ENCODE measurements around the gene LUZP2. TPM values are rescaled to one million over a fixed set of nuclear protein-coding genes. Genes with fewer than 3 reads are reported as not detected.

The LUZP2 gene
- polyA plus RNA-seq, 3 donors = 0.04 to 0.34 TPM; not detected in 1

GRCh38 chr11:24755260-24755839, 258.5 kb downstream of the LUZP2 start:
- WGBS, 3 donors = 74 to 89% (median 87%) methylated on average over 7 of the region's 7 CpGs

GRCh38 chr11:24759742-24760141, 262.9 kb downstream of the LUZP2 start:
- no peak overlapping the region for H3K27ac ChIP-seq (ENCODE audit: low read depth, low read length)
- WGBS, 3 donors = 81 to 86% (median 82%) methylated on average over 3 of the region's 3 CpGs

More at GRCh38 chr11:24755260-24755839, 258.5 kb downstream of the LUZP2 start:
- no peak overlapping the region for H3K27ac ChIP-seq (ENCODE audit: low read depth, low read length)

- H3K27ac ChIP-seq (ENCODE audit: low read depth, low read length) = no peak overlapping the region
Measured at GRCh38 chr11:24760681-24761080, 263.8 kb downstream of the LUZP2 start.

- 44 to 90% (median 84%) methylated on average over 2 of the region's 2 CpGs for WGBS, 3 donors
- no peak overlapping the region for H3K27ac ChIP-seq (ENCODE audit: low read depth, low read length)
Measured at GRCh38 chr11:24762076-24762475, 265.2 kb downstream of the LUZP2 start.

- H3K27ac ChIP-seq (ENCODE audit: low read depth, low read length) = no peak overlapping the region
- WGBS, 3 donors = 62 to 83% (median 78%) methylated on average over 3 of the region's 3 CpGs
Measured at GRCh38 chr11:24767411-24767810, 270.6 kb downstream of the LUZP2 start.

- WGBS, 3 donors = 83 to 86% (median 85%) methylated on average over 3 of the region's 3 CpGs
- no peak overlapping the region for H3K27ac ChIP-seq (ENCODE audit: low read depth, low read length)
Measured at GRCh38 chr11:24773322-24773721, 276.5 kb downstream of the LUZP2 start.

GRCh38 chr11:24779791-24780190, 282.9 kb downstream of the LUZP2 start:
- H3K27ac ChIP-seq (ENCODE audit: low read depth, low read length) = no peak overlapping the region
- WGBS, 3 donors = 37 to 57% (median 44%) methylated on average over 2 of the region's 2 CpGs

GRCh38 chr11:24781288-24781687, 284.4 kb downstream of the LUZP2 start:
- H3K27ac ChIP-seq (ENCODE audit: low read depth, low read length) = no peak overlapping the region

GRCh38 chr11:24793479-24793878, 296.6 kb downstream of the LUZP2 start:
- WGBS, 3 donors = 56 to 81% (median 80%) methylated on average over 2 of the region's 2 CpGs
- H3K27ac ChIP-seq (ENCODE audit: low read depth, low read length) = no peak overlapping the region

- H3K27ac ChIP-seq (ENCODE audit: low read depth, low read length) = no peak overlapping the region
- 92 to 97% (median 93%) methylated on average over 1 of the region's 1 CpG for WGBS, 3 donors
Measured at GRCh38 chr11:24794064-24794463, 297.2 kb downstream of the LUZP2 start.

GRCh38 chr11:24805671-24806070, 308.8 kb downstream of the LUZP2 start:
- 47 to 58% (median 56%) methylated on average over 2 of the region's 2 CpGs for WGBS, 3 donors
- H3K27ac ChIP-seq (ENCODE audit: low read depth, low read length) = no peak overlapping the region

- 64 to 87% (median 75%) methylated on average over 2 of the region's 2 CpGs for WGBS, 3 donors
- no peak overlapping the region for H3K27ac ChIP-seq (ENCODE audit: low read depth, low read length)
Measured at GRCh38 chr11:24808173-24808572, 311.3 kb downstream of the LUZP2 start.

GRCh38 chr11:24819006-24819405, 322.2 kb downstream of the LUZP2 start:
- WGBS, 3 donors = 18 to 29% (median 20%) methylated on average over 4 of the region's 4 CpGs

GRCh38 chr11:24819863-24820434, 323.1 kb downstream of the LUZP2 start:
- no peak overlapping the region for H3K27ac ChIP-seq (ENCODE audit: low read depth, low read length)
- 54 to 74% (median 64%) methylated on average over 4 of the region's 4 CpGs for WGBS, 3 donors

More at GRCh38 chr11:24819006-24819405, 322.2 kb downstream of the LUZP2 start:
- H3K27ac ChIP-seq (ENCODE audit: low read depth, low read length) = no peak overlapping the region

- WGBS, 3 donors = 87 to 100% (median 91%) methylated on average over 1 of the region's 1 CpG
Measured at GRCh38 chr11:24820541-24820940, 323.7 kb downstream of the LUZP2 start.

GRCh38 chr11:24828938-24829605, 332.2 kb downstream of the LUZP2 start:
- H3K27ac ChIP-seq (ENCODE audit: low read depth, low read length) = no peak overlapping the region

More at GRCh38 chr11:24820541-24820940, 323.7 kb downstream of the LUZP2 start:
- no peak overlapping the region for H3K27ac ChIP-seq (ENCODE audit: low read depth, low read length)

GRCh38 chr11:24833573-24833972, 336.7 kb downstream of the LUZP2 start:
- 28 to 57% (median 33%) methylated on average over 9 of the region's 9 CpGs for whole genome bisulfite sequencing, 3 donors

More at GRCh38 chr11:24828938-24829605, 332.2 kb downstream of the LUZP2 start:
- WGBS, 3 donors = 22 to 32% (median 23%) methylated on average over 2 of the region's 2 CpGs

GRCh38 chr11:24837112-24837511, 340.3 kb downstream of the LUZP2 start:
- no peak overlapping the region for H3K27ac ChIP-seq (ENCODE audit: low read depth, low read length)
- 71 to 86% (median 78%) methylated on average over 2 of the region's 2 CpGs for WGBS, 3 donors

More at GRCh38 chr11:24833573-24833972, 336.7 kb downstream of the LUZP2 start:
- H3K27ac ChIP-seq (ENCODE audit: low read depth, low read length) = no peak overlapping the region

GRCh38 chr11:24842308-24842707, 345.5 kb downstream of the LUZP2 start:
- WGBS, 3 donors = 28 to 72% (median 64%) methylated on average over 2 of the region's 2 CpGs
- no peak overlapping the region for H3K27ac ChIP-seq (ENCODE audit: low read depth, low read length)

GRCh38 chr11:24844406-24844805, 347.6 kb downstream of the LUZP2 start:
- H3K27ac ChIP-seq (ENCODE audit: low read depth, low read length) = no peak overlapping the region

More at GRCh38 chr11:24844406-24844805, 347.6 kb downstream of the LUZP2 start:
- 79 to 86% (median 81%) methylated on average over 1 of the region's 1 CpG for WGBS, 3 donors
